ENCODE measurements around the gene EME2.

The EME2 gene

GRCh38 chr16:1775846-1776671, 3.4 kb downstream of the EME2 start:
- Histone ChIP-seq H2AFZ (ENCODE audit: insufficient read depth, low read length, poor library complexity) (no peak overlapping the region), H3K14ac (ENCODE audit: low read length) (no peak overlapping the region), H3K4me2 (ENCODE audit: low read length) (no peak overlapping the region), H3K18ac (ENCODE audit: low read length) (peak overlapping the region; percentile 25), H4K91ac (ENCODE audit: low read depth, low read length) (no peak overlapping the region), H3K79me1 (ENCODE audit: low read length) (peaks cover 18% of the 10 kb centered on the region), H2AK5ac (ENCODE audit: low read length) (no peak overlapping the region), H3K27ac (ENCODE audit: low read depth, low read length) (no peak overlapping the region), H3K4me3 (ENCODE audit: low read depth, low read length) (no peak overlapping the region), H3K27me3 (ENCODE audit: insufficient read depth, low read length) (no peaks in the 10 kb centered on the region), H3K36me3 (ENCODE audit: control insufficient read depth in 1 of 2, insufficient read depth in 2 of 2, low read length in 2 of 2) (peaks cover 52 to 54% of the 10 kb centered on the region in 2 experiments), H2BK120ac (ENCODE audit: insufficient read depth, low read length, poor library complexity) (no peak overlapping the region), H2BK5ac (ENCODE audit: low read depth, low read length, poor library complexity) (no peak overlapping the region), H3K9ac (ENCODE audit: low read length) (no peak overlapping the region), H4K8ac (ENCODE audit: low read depth, low read length) (no peak overlapping the region), H3K79me2 (ENCODE audit: control insufficient read depth, insufficient read depth, low read length, poor library complexity) (peaks cover 13% of the 10 kb centered on the region), H3K23ac (ENCODE audit: low read length) (no peak overlapping the region), H4K12ac (ENCODE audit: low read depth, low read length) (no peak overlapping the region), H3K4me1 (ENCODE audit: control insufficient read depth in 1 of 2, insufficient read depth in 2 of 2, low read length in 2 of 2) (peaks cover 15 to 21% of the 10 kb centered on the region in 2 experiments), H3K9me3 (ENCODE audit: insufficient read depth, low read depth, low read length) (peaks cover 2% of the 10 kb centered on the region), H2BK12ac (ENCODE audit: low read length) (no peak overlapping the region), H3K4ac (ENCODE audit: low read depth, low read length) (no peak overlapping the region)
- DNase-seq: no peak
- no CpG with 5 or more reads among the region's 28 CpGs for WGBS (ENCODE audit: extremely low coverage, insufficient coverage, insufficient read length)

- Histone ChIP-seq H2AK5ac (ENCODE audit: low read length) (no peak overlapping the region), H3K4ac (ENCODE audit: low read depth, low read length) (no peak overlapping the region), H3K79me2 (ENCODE audit: control insufficient read depth, insufficient read depth, low read length, poor library complexity) (peaks cover 15% of the 10 kb centered on the region), H3K27ac (ENCODE audit: low read depth, low read length) (no peak overlapping the region), H3K14ac (ENCODE audit: low read length) (no peak overlapping the region), H3K18ac (ENCODE audit: low read length) (no peak overlapping the region), H3K9ac (ENCODE audit: low read length) (no peak overlapping the region), H3K4me1 (ENCODE audit: control insufficient read depth in 1 of 2, insufficient read depth in 2 of 2, low read length in 2 of 2) (peaks cover 18 to 27% of the 10 kb centered on the region in 2 experiments), H3K36me3 (ENCODE audit: control insufficient read depth in 1 of 2, insufficient read depth in 2 of 2, low read length in 2 of 2) (peaks cover 55 to 56% of the 10 kb centered on the region in 2 experiments), H3K23ac (ENCODE audit: low read length) (no peak overlapping the region), H3K4me3 (ENCODE audit: low read depth, low read length) (no peak overlapping the region), H2BK120ac (ENCODE audit: insufficient read depth, low read length, poor library complexity) (no peak overlapping the region), H3K27me3 (ENCODE audit: insufficient read depth, low read length) (no peaks in the 10 kb centered on the region), H4K12ac (ENCODE audit: low read depth, low read length) (no peak overlapping the region), H2AFZ (ENCODE audit: insufficient read depth, low read length, poor library complexity) (no peak overlapping the region), H2BK5ac (ENCODE audit: low read depth, low read length, poor library complexity) (no peak overlapping the region), H3K79me1 (ENCODE audit: low read length) (peaks cover 15% of the 10 kb centered on the region), H3K4me2 (ENCODE audit: low read length) (no peak overlapping the region), H4K8ac (ENCODE audit: low read depth, low read length) (no peak overlapping the region), H2BK12ac (ENCODE audit: low read length) (no peak overlapping the region), H4K91ac (ENCODE audit: low read depth, low read length) (no peak overlapping the region), H3K9me3 (ENCODE audit: insufficient read depth, low read depth, low read length) (peaks cover 2% of the 10 kb centered on the region)
- no CpG with 5 or more reads among the region's 13 CpGs for WGBS (ENCODE audit: extremely low coverage, insufficient coverage, insufficient read length)
- DNase-seq: no peak
These were observed 4.0 kb downstream of the EME2 start for GRCh38 chr16:1776672-1776955.

GRCh38 chr16:1776991-1777374, 4.4 kb downstream of the EME2 start:
- Histone ChIP-seq H3K14ac (ENCODE audit: low read length) (no peak overlapping the region), H3K9me3 (ENCODE audit: insufficient read depth, low read depth, low read length) (peaks cover under 1% of the 10 kb centered on the region), H4K8ac (ENCODE audit: low read depth, low read length) (no peak overlapping the region), H3K4me3 (ENCODE audit: low read depth, low read length) (no peak overlapping the region), H3K36me3 (ENCODE audit: control insufficient read depth in 1 of 2, insufficient read depth in 2 of 2, low read length in 2 of 2) (peaks cover 52 to 56% of the 10 kb centered on the region in 2 experiments), H4K12ac (ENCODE audit: low read depth, low read length) (no peak overlapping the region), H2BK120ac (ENCODE audit: insufficient read depth, low read length, poor library complexity) (no peak overlapping the region), H3K9ac (ENCODE audit: low read length) (no peak overlapping the region), H3K27ac (ENCODE audit: low read depth, low read length) (no peak overlapping the region), H3K79me1 (ENCODE audit: low read length) (peaks cover 15% of the 10 kb centered on the region), H3K23ac (ENCODE audit: low read length) (no peak overlapping the region), H3K4ac (ENCODE audit: low read depth, low read length) (no peak overlapping the region), H2BK5ac (ENCODE audit: low read depth, low read length, poor library complexity) (no peak overlapping the region), H3K18ac (ENCODE audit: low read length) (no peak overlapping the region), H3K79me2 (ENCODE audit: control insufficient read depth, insufficient read depth, low read length, poor library complexity) (peaks cover 15% of the 10 kb centered on the region), H2AK5ac (ENCODE audit: low read length) (no peak overlapping the region), H3K4me1 (ENCODE audit: control insufficient read depth in 1 of 2, insufficient read depth in 2 of 2, low read length in 2 of 2) (peaks cover 15 to 26% of the 10 kb centered on the region in 2 experiments), H3K4me2 (ENCODE audit: low read length) (no peak overlapping the region), H2AFZ (ENCODE audit: insufficient read depth, low read length, poor library complexity) (no peak overlapping the region), H3K27me3 (ENCODE audit: insufficient read depth, low read length) (no peaks in the 10 kb centered on the region), H2BK12ac (ENCODE audit: low read length) (no peak overlapping the region), H4K91ac (ENCODE audit: low read depth, low read length) (no peak overlapping the region)
- no peak for DNase-seq
- WGBS (ENCODE audit: extremely low coverage, insufficient coverage, insufficient read length): no CpG with 5 or more reads among the region's 22 CpGs

- no peak for DNase-seq
- Histone ChIP-seq H3K79me2 (ENCODE audit: control insufficient read depth, insufficient read depth, low read length, poor library complexity) (peaks cover 11% of the 10 kb centered on the region), H3K4me3 (ENCODE audit: low read depth, low read length) (no peak overlapping the region), H3K9ac (ENCODE audit: low read length) (no peak overlapping the region), H3K27ac (ENCODE audit: low read depth, low read length) (no peak overlapping the region), H3K9me3 (ENCODE audit: insufficient read depth, low read depth, low read length) (no peaks in the 10 kb centered on the region), H3K14ac (ENCODE audit: low read length) (no peak overlapping the region), H3K4me2 (ENCODE audit: low read length) (no peak overlapping the region), H3K27me3 (ENCODE audit: insufficient read depth, low read length) (no peaks in the 10 kb centered on the region), H4K8ac (ENCODE audit: low read depth, low read length) (no peak overlapping the region), H4K91ac (ENCODE audit: low read depth, low read length) (no peak overlapping the region), H3K36me3 (ENCODE audit: control insufficient read depth in 1 of 2, insufficient read depth in 2 of 2, low read length in 2 of 2) (peaks cover 50 to 56% of the 10 kb centered on the region in 2 experiments), H3K79me1 (ENCODE audit: low read length) (peaks cover 9% of the 10 kb centered on the region), H3K4ac (ENCODE audit: low read depth, low read length) (no peak overlapping the region), H2AK5ac (ENCODE audit: low read length) (no peak overlapping the region), H2BK5ac (ENCODE audit: low read depth, low read length, poor library complexity) (no peak overlapping the region), H2BK120ac (ENCODE audit: insufficient read depth, low read length, poor library complexity) (no peak overlapping the region), H2BK12ac (ENCODE audit: low read length) (no peak overlapping the region), H3K23ac (ENCODE audit: low read length) (no peak overlapping the region), H3K18ac (ENCODE audit: low read length) (no peak overlapping the region), H2AFZ (ENCODE audit: insufficient read depth, low read length, poor library complexity) (no peak overlapping the region), H4K12ac (ENCODE audit: low read depth, low read length) (peak overlapping the region; percentile 27), H3K4me1 (ENCODE audit: control insufficient read depth in 1 of 2, insufficient read depth in 2 of 2, low read length in 2 of 2) (peaks cover 15 to 23% of the 10 kb centered on the region in 2 experiments)
- no CpG with 5 or more reads among the region's 36 CpGs for whole genome bisulfite sequencing (ENCODE audit: extremely low coverage, insufficient coverage, insufficient read length)
These were observed 5.0 kb downstream of the EME2 start for GRCh38 chr16:1777375-1778199.

Measured in trophoblast cell (in vitro differentiated cells and primary cell).